Neuronal stem cell (in vitro differentiated cells): Measurements from ENCODE around the gene CCDC27.

Experiments used
- DNase-seq: peaks from one replicate; pipeline ENCODE4 v3.0.0-alpha.2; 2013; ENCODE audit warnings: low spot score
- H2AFZ ChIP-seq: one replicate; pipeline ENCODE4 v1.6.1; 2013; ENCODE audit warnings: mild to moderate bottlenecking, low read length, inconsistent platforms
- H2AK5ac ChIP-seq: 2 replicates; pipeline ENCODE4 v1.6.1; 2013; ENCODE audit warnings: low read depth, mild to moderate bottlenecking, inconsistent platforms, low read length, moderate library complexity, mixed read lengths
- H2BK120ac ChIP-seq: 2 replicates; pipeline ENCODE4 v1.6.1; 2013; ENCODE audit warnings: low read depth, mild to moderate bottlenecking, inconsistent platforms, low read length, moderate library complexity, mixed read lengths
- H2BK12ac ChIP-seq: one replicate; pipeline ENCODE4 v1.6.1; 2013; ENCODE audit warnings: low read length, inconsistent platforms
- H2BK15ac ChIP-seq: 2 replicates; pipeline ENCODE4 v1.6.1; 2013; ENCODE audit warnings: mild to moderate bottlenecking, low read length, inconsistent platforms, mixed read lengths
- H2BK5ac ChIP-seq: one replicate; pipeline ENCODE4 v1.6.1; 2013; ENCODE audit warnings: inconsistent platforms, mild to moderate bottlenecking, low read length, moderate library complexity
- H3K14ac ChIP-seq: one replicate; pipeline ENCODE4 v1.6.1; 2013; ENCODE audit warnings: low read length, inconsistent platforms
- H3K18ac ChIP-seq: 2 replicates; pipeline ENCODE4 v1.6.1; 2013; ENCODE audit warnings: low read length, inconsistent platforms
- H3K23ac ChIP-seq: 2 replicates; pipeline ENCODE4 v1.6.1; 2013; ENCODE audit warnings: low read depth, mild to moderate bottlenecking, mixed read lengths, low read length, inconsistent platforms; ENCODE audit not compliant: poor library complexity
- H3K27ac ChIP-seq: replicated peaks from 3 replicates; pipeline ENCODE4 v1.5.1; 2013; ENCODE audit warnings: low read length, inconsistent platforms
- H3K27me3 ChIP-seq, 3 experiments: 2 replicates each; pipeline ENCODE4 v1.6.1; 2013; ENCODE audit warnings: low read length in 3 of 3, mild to moderate bottlenecking in 2 of 3, inconsistent platforms in 1 of 3, low read depth in 1 of 3, mixed read lengths in 1 of 3, moderate library complexity in 1 of 3; ENCODE audit not compliant: control insufficient read depth in 3 of 3, insufficient read depth in 3 of 3
- H3K36me3 ChIP-seq, 2 donors: replicated peaks in 1 of 2; 2 replicates each; pipeline ENCODE4 v1.6.1; 2013; ENCODE audit warnings: low read length in 2 of 2; ENCODE audit not compliant: control insufficient read depth in 2 of 2, insufficient read depth in 2 of 2
- H3K4ac ChIP-seq: 2 replicates; pipeline ENCODE4 v1.6.1; 2013; ENCODE audit warnings: inconsistent platforms, mild to moderate bottlenecking, low read length, moderate library complexity
- H3K4me1 ChIP-seq, 2 donors: 1 replicate in 1 of 2; 2 replicates in 1 of 2; pipeline ENCODE4 v1.6.1; 2013; ENCODE audit warnings: low read length in 2 of 2, low read depth in 1 of 2; ENCODE audit not compliant: control insufficient read depth in 2 of 2, insufficient read depth in 1 of 2
- H3K4me2 ChIP-seq: one replicate; pipeline ENCODE4 v1.6.1; 2013; ENCODE audit warnings: mild to moderate bottlenecking, low read length, inconsistent platforms; ENCODE audit not compliant: insufficient read depth, poor library complexity, severe bottlenecking
- H3K4me3 ChIP-seq, 2 donors: 2 replicates each; pipeline ENCODE4 v1.5.1; 2013; ENCODE audit warnings: low read length in 2 of 2, mild to moderate bottlenecking in 2 of 2, inconsistent platforms in 1 of 2, moderate library complexity in 1 of 2
- H3K79me1 ChIP-seq: one replicate; pipeline ENCODE4 v1.6.1; 2013; ENCODE audit warnings: low read depth, mild to moderate bottlenecking, inconsistent platforms, low read length, moderate library complexity
- H3K9ac ChIP-seq: one replicate; pipeline ENCODE4 v1.6.1; 2013; ENCODE audit warnings: mild to moderate bottlenecking, low read depth, low read length, inconsistent platforms; ENCODE audit not compliant: poor library complexity
- H3K9me3 ChIP-seq, 2 donors: replicated peaks in 1 of 2; 2 replicates each; pipeline versions ENCODE3 to v1.6.1; 2013; ENCODE audit warnings: low read length in 2 of 2, mild to moderate bottlenecking in 2 of 2, inconsistent platforms in 1 of 2, low read depth in 1 of 2, mixed read lengths in 1 of 2, moderate library complexity in 1 of 2; ENCODE audit not compliant: control insufficient read depth in 2 of 2, insufficient read depth in 1 of 2
- H4K8ac ChIP-seq: one replicate; pipeline ENCODE4 v1.6.1; 2013; ENCODE audit warnings: low read depth, mild to moderate bottlenecking, inconsistent platforms, low read length, moderate library complexity
- H4K91ac ChIP-seq: one replicate; pipeline ENCODE4 v1.6.1; 2013; ENCODE audit warnings: low read length, low read depth, mild to moderate bottlenecking, inconsistent platforms; ENCODE audit not compliant: poor library complexity
- WGBS, 2 donors: extraction: QIAGEN DNeasy Blood & Tissue Kit; methylation state at CpG; one replicate each; pipeline ENCODE4 v1.1.7; 2013; ENCODE audit warnings: missing lambda C conversion rate in 2 of 2, mixed read lengths in 1 of 2; ENCODE audit not compliant: insufficient read length in 2 of 2, insufficient replicate concordance in 1 of 2; ENCODE audit errors: extremely low coverage in 2 of 2; 5-methylcytosine and 5-hydroxymethylcytosine counted together

CCDC27 gene

GRCh38 chr1:3708791-3709190 is 43.5 kb upstream of the CCDC27 start:
- peak overlapping the region; percentile 40 for H3K4me2 ChIP-seq
- no peak overlapping the region for H2BK5ac ChIP-seq
- peak overlapping the region; percentile 71 for H3K18ac ChIP-seq
- H2BK12ac ChIP-seq = no peak overlapping the region
- H2AFZ ChIP-seq = no peak overlapping the region
- WGBS, 2 donors = no CpG with 5 or more reads among the region's 19 CpGs
- H3K4me3 ChIP-seq = no peak overlapping the region
- no peaks in the 10 kb centered on the region for H3K9me3 ChIP-seq
- peak overlapping the region; percentile 89 for H2AK5ac ChIP-seq
- no peak overlapping the region for H4K8ac ChIP-seq
- peaks cover under 1 to 10% of the 10 kb centered on the region in 2 donors for H3K4me1 ChIP-seq
- no peak overlapping the region for H3K23ac ChIP-seq
- no peak overlapping the region for H2BK15ac ChIP-seq
- no peak overlapping the region for H3K14ac ChIP-seq
- peak overlapping the region; percentile 37 for H3K4ac ChIP-seq
- H3K79me1 ChIP-seq = peaks cover 2% of the 10 kb centered on the region
- no peak overlapping the region for H3K9ac ChIP-seq
- no peaks in the 10 kb centered on the region for H3K36me3 ChIP-seq
- DNase-seq = no peak
- no peak overlapping the region for H3K27ac ChIP-seq
- peaks cover 0 to 92% (median 18%) of the 10 kb centered on the region in 3 experiments for H3K27me3 ChIP-seq
- no peak overlapping the region for H2BK120ac ChIP-seq
- H4K91ac ChIP-seq = no peak overlapping the region

- no peak overlapping the region for H3K27ac ChIP-seq
- DNase-seq = no peak
- H4K8ac ChIP-seq = no peak overlapping the region
- no peak overlapping the region for H3K9ac ChIP-seq
- H2BK5ac ChIP-seq = no peak overlapping the region
- H3K4me2 ChIP-seq = no peak overlapping the region
- H3K23ac ChIP-seq = no peak overlapping the region
- H3K4ac ChIP-seq = no peak overlapping the region
- peaks cover 0 to 91% (median 18%) of the 10 kb centered on the region in 3 experiments for H3K27me3 ChIP-seq
- H2AK5ac ChIP-seq = peak overlapping the region; percentile 89
- H2BK12ac ChIP-seq = no peak overlapping the region
- peaks cover 0 to 10% of the 10 kb centered on the region in 2 donors for H3K4me1 ChIP-seq
- H3K18ac ChIP-seq = no peak overlapping the region
- no peaks in the 10 kb centered on the region for H3K36me3 ChIP-seq
- whole genome bisulfite sequencing, 2 donors = no CpG with 5 or more reads among the region's 15 CpGs
- H3K4me3 ChIP-seq = no peak overlapping the region
- H4K91ac ChIP-seq = no peak overlapping the region
- H2BK120ac ChIP-seq = no peak overlapping the region
- H3K9me3 ChIP-seq = no peaks in the 10 kb centered on the region
- H3K14ac ChIP-seq = no peak overlapping the region
- no peak overlapping the region for H2AFZ ChIP-seq
- H2BK15ac ChIP-seq = no peak overlapping the region
- peaks cover 2% of the 10 kb centered on the region for H3K79me1 ChIP-seq
Observed at GRCh38 chr1:3710251-3710650, 42.0 kb upstream of the CCDC27 start.

- no peak overlapping the region for H2BK120ac ChIP-seq
- H3K18ac ChIP-seq = peak overlapping the region; percentile 35
- no peak overlapping the region for H2BK12ac ChIP-seq
- H3K4me3 ChIP-seq = no peak overlapping the region
- peaks cover 0 to 97% (median 18%) of the 10 kb centered on the region in 3 experiments for H3K27me3 ChIP-seq
- no peak overlapping the region for H3K14ac ChIP-seq
- H4K91ac ChIP-seq = no peak overlapping the region
- WGBS, 2 donors = no CpG with 5 or more reads among the region's 11 CpGs
- H3K23ac ChIP-seq = peak overlapping the region; percentile 93
- no peaks in the 10 kb centered on the region for H3K9me3 ChIP-seq
- DNase-seq = no peak
- H2BK5ac ChIP-seq = no peak overlapping the region
- H3K79me1 ChIP-seq = peaks cover 2% of the 10 kb centered on the region
- H2AFZ ChIP-seq = no peak overlapping the region
- H2AK5ac ChIP-seq = peak overlapping the region; percentile 47
- no peak overlapping the region for H3K4me2 ChIP-seq
- no peak overlapping the region for H3K27ac ChIP-seq
- no peaks in the 10 kb centered on the region for H3K36me3 ChIP-seq
- H3K4me1 ChIP-seq = peaks cover 0 to 10% of the 10 kb centered on the region in 2 donors
- H3K4ac ChIP-seq = peak overlapping the region; percentile 66
- H4K8ac ChIP-seq = peak overlapping the region; percentile 48
- peak overlapping the region; percentile 85 for H2BK15ac ChIP-seq
- no peak overlapping the region for H3K9ac ChIP-seq
Observed at GRCh38 chr1:3711381-3711779, 40.9 kb upstream of the CCDC27 start.

GRCh38 chr1:3711780-3712451 is 40.3 kb upstream of the CCDC27 start:
- DNase-seq = no peak
- no peak overlapping the region for H2BK5ac ChIP-seq
- H3K18ac ChIP-seq = peak overlapping the region; percentile 17
- H2BK120ac ChIP-seq = no peak overlapping the region
- peak overlapping the region; percentile 56 for H3K14ac ChIP-seq
- H3K4me3 ChIP-seq = no peak overlapping the region
- 100% methylated on average over 1 of the region's 24 CpGs; no CpG with 5 or more reads in 1 of the 2 donors for WGBS, 2 donors
- H3K9me3 ChIP-seq = no peaks in the 10 kb centered on the region
- peak overlapping the region; percentile 85 for H2BK15ac ChIP-seq
- no peak overlapping the region for H2BK12ac ChIP-seq
- no peaks in the 10 kb centered on the region for H3K36me3 ChIP-seq
- H3K79me1 ChIP-seq = peaks cover 2% of the 10 kb centered on the region
- H4K8ac ChIP-seq = peak overlapping the region; percentile 48
- H3K9ac ChIP-seq = no peak overlapping the region
- H2AK5ac ChIP-seq = peak overlapping the region; percentile 47
- peaks cover 5 to 10% of the 10 kb centered on the region in 2 donors for H3K4me1 ChIP-seq
- no peak overlapping the region for H4K91ac ChIP-seq
- no peak overlapping the region for H3K27ac ChIP-seq
- H3K4ac ChIP-seq = no peak overlapping the region
- H2AFZ ChIP-seq = no peak overlapping the region
- peak overlapping the region; percentile 93 for H3K23ac ChIP-seq
- H3K4me2 ChIP-seq = no peak overlapping the region
- H3K27me3 ChIP-seq = peaks cover 0 to 95% (median 18%) of the 10 kb centered on the region in 3 experiments
